DMS 273 (cell line): Measurements from ENCODE around the gene HSPA4L.

Experiments used
- DNase-seq: peaks from one replicate; lab custom pipeline; 2025; ENCODE audit not compliant: unreplicated experiment; lab: John Stamatoyannopoulos, UW

HSPA4L gene

DNA sequence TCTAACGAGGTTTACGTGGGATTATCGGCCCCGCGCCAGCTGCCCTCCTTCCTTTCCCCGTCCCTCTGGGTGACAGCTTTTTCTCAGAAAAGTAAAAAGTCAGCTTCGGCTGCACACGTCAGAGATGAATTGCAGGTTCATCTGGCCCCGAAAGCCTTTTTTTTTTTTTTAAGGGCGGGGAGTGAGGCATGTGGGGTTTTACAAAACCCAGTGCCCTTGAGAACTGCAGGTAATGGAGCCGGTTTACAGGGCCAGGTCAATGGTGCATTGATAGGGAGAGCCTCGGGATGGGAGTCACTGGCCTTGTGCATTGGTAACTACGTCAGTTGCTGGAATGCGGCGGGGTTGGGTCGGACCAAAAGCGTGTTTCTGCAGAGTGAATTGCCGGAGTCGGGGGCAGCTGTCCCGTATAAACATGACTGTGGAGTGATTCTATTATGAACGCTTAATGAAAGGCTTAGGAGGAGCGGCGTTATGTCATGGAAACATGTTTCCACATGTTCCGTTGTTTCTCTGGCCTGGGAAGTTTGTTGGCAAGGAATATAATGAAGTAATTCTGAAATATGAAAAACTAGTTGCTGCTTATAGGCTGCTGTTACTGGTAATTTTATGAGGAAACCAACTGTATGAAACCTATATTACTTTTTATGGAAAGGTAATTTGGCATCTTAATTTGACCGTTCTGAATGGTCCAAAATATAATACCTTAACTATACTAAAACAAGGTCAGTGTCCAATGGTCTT is 1.1 kb downstream of the HSPA4L start:
- peak; percentile 86 for DNase-seq

DNA sequence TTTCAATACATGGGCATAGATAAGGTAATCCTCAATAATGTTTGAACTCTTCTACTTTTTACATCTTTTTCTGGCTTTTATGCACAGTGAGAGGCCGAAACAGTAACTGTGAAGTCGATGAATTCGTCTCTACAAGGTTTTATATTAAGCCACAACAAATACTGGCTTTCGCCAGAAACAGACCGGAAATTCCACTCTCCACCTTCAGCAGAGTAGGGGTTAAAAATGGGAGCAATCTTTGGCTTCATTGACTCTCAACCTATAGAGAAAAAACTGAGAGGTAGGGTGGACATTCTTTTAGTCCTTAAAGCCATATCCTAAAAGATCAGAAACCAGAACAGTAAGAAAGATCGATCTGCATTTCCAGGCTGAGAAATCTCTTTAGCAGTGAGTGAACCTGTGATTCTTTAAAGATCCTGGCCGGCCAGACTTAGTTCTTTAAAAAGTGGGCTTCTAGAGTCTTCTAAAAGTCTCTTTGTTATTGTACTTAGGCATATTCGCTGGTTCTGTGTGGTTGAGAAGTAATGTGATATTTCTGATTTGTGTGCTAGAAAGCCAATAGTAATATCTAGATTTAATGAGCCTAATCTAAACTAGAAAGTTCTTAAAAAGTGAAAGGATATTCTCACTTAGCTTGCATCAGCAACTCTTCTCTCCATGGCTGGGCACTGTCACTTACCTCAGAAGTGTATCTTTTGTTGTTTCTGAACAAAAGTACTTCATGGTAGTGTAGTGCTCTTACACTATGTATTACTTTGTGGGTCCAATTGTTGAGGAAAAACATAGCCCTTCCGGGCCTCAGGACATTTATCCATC is 2.0 kb downstream of the HSPA4L start:
- peak; percentile 12 for DNase-seq

DNA sequence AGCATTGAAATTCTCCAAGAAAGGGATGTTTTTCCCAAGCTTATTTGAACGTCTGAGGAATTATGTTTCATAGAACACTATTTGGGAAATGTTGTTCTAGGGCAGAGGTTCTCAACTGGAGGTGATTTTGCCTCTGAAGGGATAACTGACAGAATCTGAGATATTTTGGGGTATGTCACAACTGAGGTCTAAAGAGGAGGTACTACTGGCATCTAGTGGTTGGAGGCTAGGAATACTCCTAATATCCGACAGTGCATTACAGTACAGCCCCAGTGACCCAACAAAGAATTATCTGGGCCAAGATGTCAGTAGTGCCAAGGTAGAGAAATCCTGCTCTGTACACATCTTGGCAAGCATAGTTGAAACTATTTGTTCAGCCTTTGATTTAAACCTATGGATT is 6.4 kb downstream of the HSPA4L start:
- DNase-seq, result peak; percentile 8

DNA sequence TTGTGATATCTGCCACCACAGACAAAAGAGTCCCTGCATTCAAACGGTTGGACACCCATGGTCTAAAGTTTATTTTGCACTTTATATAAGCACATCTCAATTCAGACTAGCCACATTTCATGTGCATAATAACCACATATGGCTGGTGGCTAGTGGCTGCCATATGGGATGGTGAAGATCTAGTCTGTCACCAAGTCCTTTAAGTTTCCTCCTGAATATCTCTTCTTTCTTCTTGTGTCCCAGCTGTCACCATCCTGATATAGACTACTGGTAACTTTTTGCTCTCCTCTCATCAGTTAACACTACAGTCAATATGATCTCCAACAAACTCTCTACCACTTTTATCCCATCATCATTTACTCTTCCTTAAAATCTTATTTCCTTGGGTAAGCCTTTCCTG is 9.3 kb downstream of the HSPA4L start:
- DNase-seq, result peak; percentile 31

DNA sequence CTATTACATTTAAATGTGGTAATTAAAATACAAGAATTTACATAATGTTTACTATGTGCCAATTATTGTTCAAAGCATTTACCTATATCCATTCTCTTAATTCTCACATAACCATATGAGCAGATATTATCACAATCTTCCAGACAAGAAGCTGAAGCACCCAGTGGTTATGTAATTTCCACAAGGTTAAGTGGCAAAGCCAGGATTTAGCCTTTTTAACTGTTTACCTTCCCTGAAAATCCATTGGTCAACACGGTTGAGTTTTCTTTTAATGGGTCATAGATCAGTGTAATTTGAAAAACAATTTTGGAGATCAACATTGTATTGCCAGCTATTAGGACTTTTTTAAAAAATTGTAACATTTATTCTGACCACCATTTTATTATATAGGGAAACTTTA is 11.4 kb downstream of the HSPA4L start:
- DNase-seq, result no peak

DNA sequence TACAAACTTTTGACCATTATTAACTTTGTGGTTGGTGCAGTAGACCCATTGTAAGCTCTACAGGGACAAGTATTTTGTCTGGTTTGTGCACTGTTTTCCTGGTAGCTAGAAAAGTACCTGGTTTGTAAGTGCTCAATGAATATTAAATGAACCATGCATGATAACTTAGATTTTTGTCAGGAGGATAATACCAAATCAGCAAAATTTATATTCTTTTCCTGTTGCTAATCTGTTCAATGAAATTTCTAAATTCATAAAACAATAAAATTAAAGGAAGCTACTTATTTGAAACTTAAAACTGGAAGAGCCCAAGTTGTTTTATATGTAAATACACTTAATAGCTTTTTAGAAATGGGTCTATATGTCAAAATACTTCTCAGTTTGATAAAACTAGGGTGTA is 17.6 kb downstream of the HSPA4L start:
- DNase-seq, result no peak

DNA sequence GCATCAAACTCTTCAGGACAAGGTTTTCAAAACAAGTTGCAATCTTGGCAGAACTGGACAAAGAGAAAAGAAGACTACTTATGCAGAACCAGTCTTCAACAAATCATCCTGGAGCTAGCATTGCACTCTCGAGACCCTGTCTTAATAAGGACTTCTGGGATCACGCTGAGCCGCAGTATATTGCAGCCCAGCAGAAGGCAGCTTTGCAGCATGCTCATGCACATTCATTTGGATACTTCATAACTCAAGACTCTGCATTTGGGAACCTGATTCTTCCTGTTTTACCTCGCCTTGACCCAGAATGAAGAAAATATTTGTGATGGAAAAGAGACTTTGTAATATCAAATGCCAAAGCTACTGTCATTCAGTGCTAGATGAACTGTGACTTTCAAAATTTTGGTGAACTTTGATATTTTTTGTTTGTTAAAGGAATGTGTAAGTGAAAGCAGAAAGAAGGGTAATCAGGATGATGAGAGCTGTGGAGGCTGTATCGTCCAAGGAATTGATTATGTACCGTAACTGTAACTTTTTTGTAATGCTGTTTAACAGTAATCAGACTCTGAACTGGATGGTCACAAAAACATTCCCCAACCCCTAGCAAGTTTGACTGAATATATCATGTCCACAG is 27.2 kb downstream of the HSPA4L start:
- DNase-seq, result peak; percentile 1

DNA sequence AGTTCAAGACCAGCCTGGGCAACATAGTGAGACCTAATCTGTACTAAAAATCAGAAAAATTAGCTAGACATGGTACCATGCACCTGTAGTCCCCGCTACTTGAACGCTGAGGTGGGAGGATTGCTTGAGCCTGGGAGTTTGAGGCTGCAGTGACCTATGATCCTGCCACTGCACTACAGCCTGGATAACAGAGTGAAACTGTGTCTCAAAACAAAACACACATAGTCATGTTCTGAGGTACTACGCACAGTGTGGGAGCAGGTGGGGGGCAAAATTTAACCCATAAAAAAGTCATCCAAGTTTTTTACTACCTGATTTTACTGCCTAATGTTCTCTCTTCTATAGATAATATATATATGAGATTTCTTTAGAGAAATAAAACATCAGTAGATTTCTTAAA is 28.4 kb downstream of the HSPA4L start:
- no peak for DNase-seq

DNA sequence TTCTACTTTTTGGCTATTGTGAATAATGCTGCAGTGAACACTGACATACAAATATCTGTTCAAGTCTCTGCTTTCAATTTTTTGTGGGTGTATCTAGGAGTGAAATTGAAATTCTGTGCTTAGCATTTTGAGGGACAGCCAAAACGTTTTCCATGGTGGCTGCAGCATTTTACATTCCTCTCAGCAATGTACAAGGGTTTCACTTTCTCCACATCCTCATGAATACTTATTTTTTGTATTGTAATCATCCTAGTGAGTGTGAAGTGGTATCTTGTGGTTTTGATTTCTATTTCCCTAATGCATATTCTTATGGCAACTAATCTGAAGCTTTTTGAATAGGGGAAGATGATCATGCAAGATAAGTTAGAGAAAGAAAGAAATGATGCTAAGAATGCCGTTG is 40.3 kb downstream of the HSPA4L start:
- no peak for DNase-seq

DNA sequence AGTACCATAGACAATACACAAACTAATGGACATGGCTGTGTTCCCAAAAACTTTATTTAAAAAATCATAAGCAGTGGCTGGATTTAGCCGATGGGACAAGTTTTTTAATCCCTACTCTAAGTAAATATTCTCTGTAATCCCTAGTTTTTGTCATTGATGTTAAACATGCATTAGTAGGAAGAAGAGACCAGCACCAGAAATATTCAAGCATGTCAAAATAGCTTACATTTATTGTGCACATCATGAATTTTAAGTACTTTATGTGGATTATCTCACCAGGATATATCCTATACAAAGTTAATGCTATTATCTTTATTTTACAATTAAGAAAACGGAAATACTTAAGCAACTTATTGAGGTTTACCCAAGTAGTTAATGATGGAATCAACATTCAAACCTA is 46.0 kb downstream of the HSPA4L start:
- DNase-seq, result no peak

DNA sequence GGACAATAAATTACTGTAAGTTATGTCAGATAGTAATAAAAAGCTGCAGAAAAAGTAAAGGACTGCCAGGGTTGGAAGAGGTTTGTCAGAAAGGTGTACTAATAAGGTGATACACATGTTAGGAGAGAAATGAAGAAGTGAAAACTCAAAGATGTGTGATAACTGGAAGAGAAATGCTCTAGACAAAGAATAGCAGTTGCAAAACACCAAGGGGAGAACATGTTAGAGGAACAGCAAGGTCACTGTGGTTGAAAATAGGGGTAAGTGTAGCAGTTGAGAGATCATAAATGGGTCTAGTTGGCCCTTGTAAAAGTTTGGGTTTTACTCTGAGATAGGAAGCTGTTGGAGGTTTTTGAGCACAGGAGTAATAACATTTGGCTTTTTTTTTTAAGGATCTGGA is 46.9 kb downstream of the HSPA4L start:
- no peak for DNase-seq

DNA sequence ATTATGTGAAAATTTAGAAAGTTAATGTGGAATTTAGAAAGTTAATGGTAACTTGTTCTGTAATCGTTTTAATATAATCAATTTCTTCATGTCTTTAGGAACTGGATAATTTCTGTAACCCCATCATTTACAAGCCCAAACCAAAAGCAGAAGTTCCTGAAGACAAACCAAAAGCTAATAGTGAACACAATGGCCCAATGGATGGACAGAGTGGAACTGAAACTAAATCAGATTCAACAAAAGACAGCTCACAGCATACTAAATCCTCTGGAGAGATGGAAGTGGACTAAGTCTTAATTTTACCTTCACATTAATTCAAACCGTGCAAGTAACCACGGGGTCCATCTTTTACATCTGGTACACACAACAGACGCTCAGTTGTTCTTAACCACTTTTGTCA is 50.5 kb downstream of the HSPA4L start:
- DNase-seq, result no peak

DNA sequence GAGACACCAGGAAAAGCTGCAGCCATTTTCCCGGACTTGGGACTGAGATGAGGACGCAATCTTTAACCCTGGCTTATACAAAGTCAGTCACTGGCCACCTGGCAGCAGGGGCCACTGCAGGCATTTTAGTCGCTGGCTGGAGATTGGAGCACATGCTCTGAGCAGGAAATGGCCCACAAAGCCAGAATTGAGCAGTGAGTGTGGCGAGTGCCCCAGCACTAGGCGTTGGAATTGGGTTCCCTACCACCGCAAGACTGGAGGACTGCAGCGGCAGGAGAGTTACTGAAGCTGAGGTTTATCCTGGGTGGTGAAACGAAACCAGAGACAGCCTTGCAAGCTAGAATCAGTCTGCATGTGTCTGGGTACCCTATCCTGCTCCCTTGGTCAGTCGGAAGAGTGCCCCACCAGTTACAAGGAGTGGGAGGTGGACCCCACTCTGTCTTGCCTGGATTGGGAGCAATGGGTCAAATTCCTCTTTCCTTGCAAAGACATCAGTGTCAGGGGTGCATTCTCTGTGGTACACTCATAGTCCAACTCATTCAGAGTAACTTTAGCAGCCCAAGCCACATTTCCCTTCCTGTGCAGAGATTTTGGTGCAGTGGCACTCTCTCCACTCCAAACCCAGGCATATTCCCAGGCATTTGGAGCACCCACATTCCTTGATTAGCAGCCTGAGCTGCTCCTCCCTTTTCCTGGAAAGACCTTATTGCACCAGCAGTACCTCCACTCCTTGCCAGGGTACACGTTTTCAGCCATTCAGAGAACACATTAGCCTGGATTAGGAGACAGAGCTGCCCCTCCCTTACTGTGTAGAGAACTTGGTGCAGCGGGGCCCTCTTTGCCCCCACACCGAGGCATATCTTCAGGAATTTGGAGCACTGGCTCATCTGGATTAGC is 61.8 kb downstream of the HSPA4L start:
- no peak for DNase-seq

DNA sequence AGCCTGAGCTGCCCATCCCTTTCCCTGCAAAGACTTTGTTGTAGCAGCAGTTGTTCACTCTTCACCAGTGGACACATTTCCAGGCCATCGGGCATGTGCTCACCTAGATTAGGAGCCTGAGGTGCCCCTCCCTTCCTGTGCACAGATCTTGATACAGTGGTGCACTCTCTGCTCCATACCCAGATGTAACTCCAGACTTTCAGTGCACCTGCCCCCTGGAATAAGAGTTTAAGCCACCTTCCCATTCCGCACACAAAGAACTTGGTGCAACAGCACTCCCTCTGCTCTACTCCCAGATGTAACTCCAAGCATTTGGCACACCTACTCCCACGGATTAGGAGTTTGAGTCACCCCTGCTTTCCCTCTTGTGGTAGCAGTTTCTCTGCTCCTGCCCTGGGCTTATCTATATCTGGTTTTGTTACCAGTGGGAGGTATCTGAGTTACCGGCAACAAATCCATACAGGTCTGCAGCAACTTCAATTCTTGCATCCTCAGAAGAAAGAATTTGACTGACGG is 62.5 kb downstream of the HSPA4L start:
- no peak for DNase-seq

DNA sequence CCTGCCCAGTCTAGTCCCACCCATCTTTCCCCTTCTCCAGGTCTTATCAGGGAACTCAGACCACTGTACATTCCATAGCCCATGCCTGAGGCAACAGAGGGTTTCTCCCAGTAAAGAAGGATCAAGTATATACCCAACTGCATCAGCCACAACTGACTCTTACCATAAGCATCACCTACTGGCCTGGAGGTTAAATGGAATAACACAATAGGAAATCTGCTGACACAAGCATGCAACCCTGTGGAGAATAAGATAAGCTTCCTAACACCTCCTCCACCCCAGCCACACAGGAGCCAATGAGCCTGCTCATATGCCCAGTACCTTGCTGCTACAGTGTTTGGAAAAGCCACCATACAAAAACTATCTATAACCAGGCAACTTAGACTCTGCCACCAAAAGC is 63.9 kb downstream of the HSPA4L start:
- DNase-seq, result no peak

DNA sequence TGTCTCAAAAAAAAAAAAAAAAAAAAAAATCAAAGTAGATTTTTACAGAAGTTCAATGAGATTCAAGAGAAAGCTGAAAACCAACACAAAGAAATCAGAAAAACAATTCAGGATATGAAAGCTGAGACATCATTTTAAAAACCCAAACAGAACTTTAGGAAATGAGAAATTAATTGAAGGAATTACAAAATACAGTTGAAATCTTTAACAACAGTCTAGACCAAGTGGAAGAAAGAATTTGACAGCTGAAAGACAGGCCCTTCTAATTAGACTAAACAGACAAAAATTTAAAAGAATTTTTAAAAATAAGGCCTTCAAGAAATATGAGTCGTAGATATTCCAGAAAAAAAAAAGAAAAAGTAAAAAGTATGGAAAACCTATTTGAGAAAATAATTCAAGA is 64.6 kb downstream of the HSPA4L start:
- DNase-seq, result no peak

DNA sequence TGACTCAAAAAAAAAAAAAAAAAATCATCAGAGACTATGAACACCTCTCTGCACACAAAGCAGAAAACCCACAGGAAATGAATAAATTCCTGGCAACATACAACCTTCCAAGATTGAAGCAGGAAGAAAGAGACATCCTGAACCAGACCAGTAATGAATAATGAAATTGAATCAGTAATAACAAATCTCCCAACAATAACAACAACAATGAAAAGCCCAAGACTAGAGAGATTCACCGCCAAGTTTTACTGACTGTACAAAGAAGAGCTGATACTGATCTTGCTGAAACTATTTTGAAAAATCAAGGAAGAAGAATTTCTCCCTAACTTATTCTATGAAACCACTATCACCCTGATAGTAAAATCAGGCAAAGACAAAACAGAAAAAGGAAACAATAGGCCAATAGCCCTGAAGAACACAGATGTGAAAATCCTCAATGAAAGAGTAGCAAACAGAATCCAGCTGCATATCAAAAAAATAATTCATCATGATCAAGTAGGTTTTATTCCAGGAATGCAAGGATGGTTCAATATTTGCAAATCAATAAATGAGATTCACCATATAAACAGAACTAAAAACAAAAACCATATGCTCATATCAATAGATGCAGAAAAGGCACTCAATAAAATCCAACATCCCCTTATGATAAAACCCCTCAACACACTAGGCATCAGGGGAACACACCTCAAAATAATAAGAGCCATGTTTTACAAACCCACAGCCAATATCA is 67.5 kb downstream of the HSPA4L start:
- DNase-seq, result no peak

DNA sequence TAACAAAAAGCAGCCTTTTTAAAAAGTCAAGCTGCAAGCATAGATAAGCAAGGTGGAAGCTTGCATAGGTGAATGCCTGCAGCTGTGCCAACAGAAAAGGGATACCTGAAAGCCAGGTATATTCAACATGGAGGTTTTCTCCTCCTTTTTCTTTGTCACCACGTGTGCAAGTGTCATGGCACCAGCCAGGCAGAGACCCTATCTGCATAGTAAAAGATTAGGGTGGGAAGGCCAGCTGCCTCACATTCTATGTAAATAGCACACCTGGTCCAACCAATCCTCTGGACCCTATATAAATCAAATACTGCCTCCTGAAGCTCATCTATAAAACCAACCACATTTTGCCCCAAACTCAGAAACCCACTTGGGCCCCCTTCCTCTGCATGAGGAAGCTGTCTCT is 70.5 kb downstream of the HSPA4L start:
- no peak for DNase-seq

DNA sequence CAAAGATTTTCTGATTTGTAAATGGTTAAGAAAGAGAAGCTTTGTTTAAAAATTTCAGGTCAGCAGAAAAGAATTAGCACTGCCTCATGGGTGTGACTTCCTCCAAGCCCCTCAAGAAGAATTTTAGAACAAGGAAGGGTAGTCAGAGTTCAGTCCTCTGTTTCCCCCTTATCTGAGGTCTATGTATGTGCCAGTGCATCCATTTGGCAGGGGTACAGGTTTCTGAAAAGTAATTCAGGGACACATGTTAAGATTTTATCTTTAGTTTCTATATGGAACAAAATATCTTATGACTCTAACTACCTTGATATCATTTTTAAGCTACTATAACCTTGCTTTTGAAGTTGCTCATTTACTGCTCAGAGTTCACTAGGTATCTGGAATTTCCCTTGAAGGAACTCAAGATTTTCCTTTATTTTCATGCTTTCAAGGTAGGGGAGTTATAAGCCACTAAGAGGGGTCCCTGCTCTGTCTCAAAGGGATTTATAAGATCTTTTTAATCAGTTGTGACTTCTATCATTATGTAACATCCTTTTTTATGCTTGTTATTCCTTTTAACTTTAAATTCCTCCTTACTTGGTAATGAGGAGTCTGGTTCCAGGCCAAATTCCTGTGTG is 74.2 kb downstream of the HSPA4L start:
- DNase-seq, result no peak
